ENCODE data around the gene TNP1.

The TNP1 gene

DNA sequence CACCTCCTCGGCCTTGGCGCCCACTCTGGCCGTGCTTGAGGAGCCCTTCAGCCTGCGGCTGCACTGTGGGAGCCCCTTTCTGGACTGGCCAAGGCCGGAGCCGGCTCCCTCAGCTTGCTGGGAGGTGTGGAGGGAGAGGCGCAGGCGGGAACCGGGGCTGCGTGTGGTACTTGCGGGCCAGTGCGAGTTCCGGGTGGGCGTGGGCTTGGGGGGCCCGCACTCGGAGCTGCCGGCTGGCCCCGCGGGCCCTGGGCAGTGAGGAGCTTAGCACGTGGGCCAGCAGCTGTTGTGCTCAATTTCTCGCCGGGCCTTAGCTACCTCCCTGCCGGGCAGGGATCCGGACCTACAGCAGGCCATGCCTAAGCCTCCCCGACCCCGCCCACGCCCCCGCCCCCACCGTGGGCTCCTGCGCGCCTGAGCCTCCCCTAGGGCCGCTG, 25.3 kb upstream of the TNP1 start:
- H3K4me3 ChIP-seq (ENCODE audit: low read depth, low read length): no peak overlapping the region
- TF ChIP-seq, protein P1, sequence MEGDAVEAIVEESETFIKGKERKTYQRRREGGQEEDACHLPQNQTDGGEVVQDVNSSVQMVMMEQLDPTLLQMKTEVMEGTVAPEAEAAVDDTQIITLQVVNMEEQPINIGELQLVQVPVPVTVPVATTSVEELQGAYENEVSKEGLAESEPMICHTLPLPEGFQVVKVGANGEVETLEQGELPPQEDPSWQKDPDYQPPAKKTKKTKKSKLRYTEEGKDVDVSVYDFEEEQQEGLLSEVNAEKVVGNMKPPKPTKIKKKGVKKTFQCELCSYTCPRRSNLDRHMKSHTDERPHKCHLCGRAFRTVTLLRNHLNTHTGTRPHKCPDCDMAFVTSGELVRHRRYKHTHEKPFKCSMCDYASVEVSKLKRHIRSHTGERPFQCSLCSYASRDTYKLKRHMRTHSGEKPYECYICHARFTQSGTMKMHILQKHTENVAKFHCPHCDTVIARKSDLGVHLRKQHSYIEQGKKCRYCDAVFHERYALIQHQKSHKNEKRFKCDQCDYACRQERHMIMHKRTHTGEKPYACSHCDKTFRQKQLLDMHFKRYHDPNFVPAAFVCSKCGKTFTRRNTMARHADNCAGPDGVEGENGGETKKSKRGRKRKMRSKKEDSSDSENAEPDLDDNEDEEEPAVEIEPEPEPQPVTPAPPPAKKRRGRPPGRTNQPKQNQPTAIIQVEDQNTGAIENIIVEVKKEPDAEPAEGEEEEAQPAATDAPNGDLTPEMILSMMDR (IDR thresholded peaks at IDR 0.05; ENCODE audit: insufficient read depth, low read depth, low read length, missing control alignments): no peak

DNA sequence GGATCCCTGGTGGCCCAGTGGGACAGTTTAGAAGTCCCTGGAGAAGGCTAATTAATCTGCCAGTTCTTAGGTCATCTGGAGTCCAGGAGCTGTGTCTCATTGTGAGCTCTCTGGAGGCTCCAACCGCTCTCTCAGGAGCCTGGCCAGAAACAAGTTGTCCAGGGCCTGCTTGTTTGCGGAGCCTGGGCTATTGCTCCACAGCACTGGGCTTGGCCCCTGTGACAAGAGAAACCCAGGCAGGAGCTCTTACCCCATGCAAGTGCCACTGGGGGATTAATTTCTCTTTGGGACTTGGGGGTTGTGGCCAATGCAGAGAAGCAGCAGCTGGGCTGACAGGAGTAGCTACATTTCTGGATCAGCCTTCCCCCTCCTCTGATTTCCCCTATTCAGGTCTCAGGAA, 24.5 kb upstream of the TNP1 start:
- TF ChIP-seq, protein P1 (IDR thresholded peaks at IDR 0.05; ENCODE audit: insufficient read depth, low read depth, low read length, missing control alignments): no peak
- H3K4me3 ChIP-seq (ENCODE audit: low read depth, low read length): no peak overlapping the region
- DNase-seq (ENCODE audit: low read depth): no peak

More for the DNA sequence above, 25.3 kb upstream of the TNP1 start:
- DNase-seq (ENCODE audit: low read depth): no peak

DNA sequence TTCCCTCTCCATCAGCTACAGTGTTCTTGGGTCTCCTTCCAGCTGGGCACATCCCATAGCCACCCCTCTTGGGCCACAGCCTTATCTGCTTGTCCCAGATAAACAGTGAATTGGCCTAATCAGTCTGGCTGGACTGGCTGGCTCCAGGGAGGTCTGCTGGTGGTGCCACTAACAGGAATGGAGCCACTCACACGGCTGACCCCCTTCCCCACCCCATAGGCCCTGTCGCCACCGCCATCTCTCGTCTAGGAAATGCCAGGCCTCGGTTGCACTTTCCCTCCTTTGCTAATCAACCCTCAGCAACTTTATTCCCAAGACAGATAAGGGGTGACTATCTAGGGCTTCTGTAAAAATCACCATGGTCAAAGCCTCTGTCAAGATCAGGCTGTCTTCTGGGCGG, 23.0 kb upstream of the TNP1 start:
- DNase-seq (ENCODE audit: low read depth): no peak
- TF ChIP-seq, protein P1 (IDR thresholded peaks at IDR 0.05; ENCODE audit: insufficient read depth, low read depth, low read length, missing control alignments): no peak

DNA sequence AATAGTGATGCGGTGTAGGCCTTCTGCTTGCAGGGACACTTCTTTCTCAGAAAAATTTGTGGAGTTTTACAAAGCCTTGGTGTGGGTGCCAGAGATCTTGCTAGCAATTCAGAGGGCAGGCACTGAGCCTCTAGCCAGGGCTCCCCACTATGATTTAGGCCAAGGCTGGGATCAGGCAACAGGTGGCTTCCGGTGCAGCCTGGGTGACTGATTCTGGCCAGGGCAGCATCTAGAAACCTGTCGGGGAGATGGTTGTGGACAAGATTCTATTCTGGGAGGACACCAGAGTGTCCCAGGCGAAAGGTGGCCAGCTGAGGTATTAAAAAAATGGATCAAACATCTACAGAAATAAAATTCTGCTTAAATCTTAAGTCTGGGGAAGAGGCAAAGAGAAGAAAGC, 21.5 kb upstream of the TNP1 start:
- H3K4me3 ChIP-seq (ENCODE audit: low read depth, low read length): no peak overlapping the region
- no peak for DNase-seq (ENCODE audit: low read depth)
- TF ChIP-seq, protein P1 (IDR thresholded peaks at IDR 0.05; ENCODE audit: insufficient read depth, low read depth, low read length, missing control alignments): no peak

More for the DNA sequence above, 23.0 kb upstream of the TNP1 start:
- H3K4me3 ChIP-seq (ENCODE audit: low read depth, low read length): no peak overlapping the region

DNA sequence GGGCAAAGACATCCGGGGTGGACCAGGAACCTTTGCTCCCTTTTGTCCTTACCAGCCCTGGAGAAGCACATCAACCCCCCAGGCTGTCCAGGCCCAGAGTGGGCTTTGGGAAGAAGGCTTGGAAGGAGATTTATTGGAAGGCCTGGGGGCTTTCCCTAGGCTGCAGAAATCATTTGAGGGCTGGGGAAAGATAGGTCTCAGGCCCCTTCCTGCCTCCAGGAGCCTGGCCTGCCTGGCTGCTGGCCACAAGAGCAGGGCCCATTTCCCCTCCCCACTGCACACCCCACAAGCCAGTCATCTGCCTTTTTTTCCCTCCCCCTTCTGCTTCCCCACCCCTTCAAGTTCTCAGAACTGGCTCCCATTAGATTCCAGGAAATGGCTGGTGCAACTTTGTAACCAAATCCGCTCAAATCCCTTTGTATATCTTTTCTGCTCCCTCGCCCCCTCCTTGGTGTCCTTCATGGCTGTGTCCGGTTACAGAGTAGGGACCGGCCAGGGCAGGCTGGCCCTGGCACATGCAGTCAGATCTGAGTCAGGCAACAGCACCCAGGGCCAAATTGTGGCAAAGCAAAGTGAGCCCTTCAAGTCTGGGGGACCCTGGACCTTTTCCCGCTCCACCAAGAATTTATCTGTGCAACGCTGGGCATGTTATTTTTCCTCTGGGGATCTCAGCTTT, 20.8 kb upstream of the TNP1 start:
- DNase-seq (ENCODE audit: low read depth): no peak
- TF ChIP-seq, protein P1 (IDR thresholded peaks at IDR 0.05; ENCODE audit: insufficient read depth, low read depth, low read length, missing control alignments): no peak
- no peak overlapping the region for H3K4me3 ChIP-seq (ENCODE audit: low read depth, low read length)

DNA sequence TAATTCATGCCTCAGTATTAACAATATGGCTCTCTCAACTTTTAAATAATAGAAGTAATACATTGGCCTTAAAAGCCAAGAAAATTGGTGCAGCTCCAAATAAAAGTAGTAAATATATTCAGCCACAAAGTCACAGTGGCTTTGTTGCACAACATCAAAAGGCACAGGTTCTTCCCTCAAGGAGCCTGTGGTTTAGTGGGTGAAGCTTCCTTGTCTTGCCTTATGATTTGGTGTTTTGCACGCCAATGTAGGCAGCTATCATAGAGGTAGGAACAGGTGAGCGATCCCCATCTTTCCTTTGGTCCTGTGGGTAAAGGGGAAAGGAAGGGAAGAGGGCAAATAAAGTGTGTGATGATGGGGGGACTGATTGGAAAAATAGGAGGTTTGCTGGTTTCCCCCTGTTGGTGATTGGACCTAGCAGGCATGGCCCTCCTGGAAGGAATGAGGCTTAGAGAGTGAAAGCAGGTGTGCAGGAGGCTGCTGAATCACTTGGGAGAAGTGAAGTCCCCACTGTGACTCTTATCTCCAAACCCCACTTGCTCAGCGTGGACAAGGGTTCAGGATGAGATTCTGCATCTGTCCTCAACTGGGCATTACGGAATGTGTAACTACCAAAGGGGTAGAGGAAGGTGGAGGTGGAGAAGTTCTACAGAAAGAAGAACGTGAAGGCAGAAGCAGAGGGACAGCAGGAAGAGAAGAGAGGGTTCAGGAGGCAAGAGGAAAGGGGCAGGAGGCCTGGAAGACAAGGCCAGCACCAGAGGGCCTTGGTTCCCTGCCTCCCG, 20.1 kb upstream of the TNP1 start:
- no peak for DNase-seq (ENCODE audit: low read depth)
- no peak overlapping the region for H3K4me3 ChIP-seq (ENCODE audit: low read depth, low read length)
- TF ChIP-seq, protein P1 (IDR thresholded peaks at IDR 0.05; ENCODE audit: insufficient read depth, low read depth, low read length, missing control alignments): no peak

Data from GM12865 (cell line).